Keratinocyte (primary cell): ENCODE measurements around the gene UNC79. TPM values are rescaled to one million over a fixed set of nuclear protein-coding genes. Genes with fewer than 3 reads are reported as not detected.

Experiments
- DNase-seq: peaks from one replicate; pipeline ENCODE4 v3.0.0-alpha.2; 2011; ENCODE audit warnings: low read depth, missing footprints, low spot score
- FAIRE-seq: peaks from 2 replicates; lab custom pipeline; 2011; peaks lifted over from hg19 to GRCh38; lab: Jason Lieb, UNC
- H2AFZ ChIP-seq: 2 replicates; pipeline ENCODE4 v1.6.0; 2012; ENCODE audit warnings: low read length, control low read depth, inconsistent platforms; ENCODE audit not compliant: control insufficient read depth
- H3K27ac ChIP-seq: 2 replicates; pipeline ENCODE4 v1.5.1; 2011; ENCODE audit warnings: low read length; ENCODE audit not compliant: control insufficient read depth, insufficient read depth
- H3K27me3 ChIP-seq: 3 replicates; pipeline ENCODE4 v1.6.0; 2011; ENCODE audit warnings: low read length; ENCODE audit not compliant: control insufficient read depth, insufficient read depth; ENCODE audit errors: extremely low read depth
- H3K36me3 ChIP-seq, 2 experiments: 2 replicates in 1 of 2; 3 replicates in 1 of 2; pipeline ENCODE4 v1.5.1; 2011; ENCODE audit warnings: low read length in 2 of 2, mild to moderate bottlenecking in 1 of 2; ENCODE audit not compliant: control insufficient read depth in 2 of 2, insufficient read depth in 2 of 2; ENCODE audit errors: extremely low read depth in 1 of 2
- H3K4me1 ChIP-seq: 3 replicates; pipeline ENCODE4 v1.5.1; 2011; ENCODE audit warnings: low read length; ENCODE audit not compliant: control insufficient read depth, insufficient read depth; ENCODE audit errors: extremely low read depth
- H3K4me2 ChIP-seq: 3 replicates; pipeline ENCODE4 v1.6.0; 2011; ENCODE audit warnings: low read depth, low read length; ENCODE audit not compliant: control insufficient read depth, insufficient read depth; ENCODE audit errors: extremely low read depth
- H3K4me3 ChIP-seq, 3 experiments: fragments of 200-600 bp in 1 of 3; sonication (generic) in 1 of 3; 2 replicates in 2 of 3; 3 replicates in 1 of 3; pipeline ENCODE4 v1.5.1; 2011 to 2016; ENCODE audit warnings: low read length in 3 of 3, mild to moderate bottlenecking in 3 of 3, control low read depth in 2 of 3, inconsistent platforms in 1 of 3, low read depth in 1 of 3, mixed read lengths in 1 of 3, mixed run types in 1 of 3, moderate library complexity in 1 of 3; ENCODE audit not compliant: control insufficient read depth in 2 of 3, insufficient read depth in 2 of 3; ENCODE audit errors: extremely low read depth in 1 of 3
- H3K79me2 ChIP-seq: 2 replicates; pipeline ENCODE4 v1.6.0; 2012; ENCODE audit warnings: low read length; ENCODE audit not compliant: control insufficient read depth, insufficient read depth
- H3K9ac ChIP-seq: 3 replicates; pipeline ENCODE4 v1.6.0; 2011; ENCODE audit warnings: low read length; ENCODE audit not compliant: control insufficient read depth, insufficient read depth; ENCODE audit errors: extremely low read depth
- H3K9me1 ChIP-seq: 3 replicates; pipeline ENCODE4 v1.6.0; 2011; ENCODE audit warnings: low read length; ENCODE audit not compliant: control insufficient read depth, insufficient read depth; ENCODE audit errors: extremely low read depth
- H3K9me3 ChIP-seq: 2 replicates; pipeline ENCODE4 v1.5.1; 2012; ENCODE audit warnings: low read depth, low read length; ENCODE audit not compliant: control insufficient read depth
- H4K20me1 ChIP-seq: 3 replicates; pipeline ENCODE4 v1.6.0; 2011; ENCODE audit warnings: low read length; ENCODE audit not compliant: control insufficient read depth, insufficient read depth; ENCODE audit errors: extremely low read depth
- EZH2 ChIP-seq: IDR thresholded peaks from one replicate; pipeline ENCODE4 v1.6.1; 2012; ENCODE audit warnings: inconsistent platforms, mild to moderate bottlenecking, low read length, moderate library complexity
- dilution Hi-C: fragments of 300-500 bp; cut with MboI; formaldehyde crosslinking; loops from one replicate; pipeline ENCODE4 v1.7.0; 2020; ENCODE audit warnings: low sequenced_read_pairs; ENCODE audit not compliant: extremely low pct_ligation_motif_present
- polyA plus RNA-seq, 5 experiments: library from polyadenylated mRNA; depleted of rRNA in 3 of 5; stranded (reverse) in 3 of 5; stranded (forward) in 1 of 5; unstranded in 1 of 5; fragments of >200 nt; gene quantifications; 1 replicate in 1 of 5; 2 replicates in 3 of 5; 3 replicates in 1 of 5; pipeline versions ENCODE4 v1.2.1 to v1.2.3, GENCODE V29; 2011 to 2012; ENCODE audit warnings: missing spikeins in 2 of 5, low read depth in 1 of 5, low replicate concordance in 1 of 5
- TF ChIP-seq, protein P1 (sequence below), 3 experiments: IDR thresholded peaks in 1 of 3; conservative IDR thresholded peaks in 1 of 3; optimal IDR thresholded peaks in 1 of 3; 2 replicates in 2 of 3; 3 replicates in 1 of 3; pipeline versions ENCODE3 to v1.5.1; 2011; ENCODE audit warnings: low read length in 3 of 3, mild to moderate bottlenecking in 3 of 3, moderate library complexity in 2 of 3, control low read depth in 1 of 3, inconsistent platforms in 1 of 3; ENCODE audit not compliant: insufficient read depth in 2 of 3; ENCODE audit errors: extremely low read depth in 1 of 3

UNC79 gene
- polyA plus RNA-seq, 1 donor (not counting 4 experiments of a cell fraction or from before 2014, with no cell fraction given), result 0.01 TPM

DNA sequence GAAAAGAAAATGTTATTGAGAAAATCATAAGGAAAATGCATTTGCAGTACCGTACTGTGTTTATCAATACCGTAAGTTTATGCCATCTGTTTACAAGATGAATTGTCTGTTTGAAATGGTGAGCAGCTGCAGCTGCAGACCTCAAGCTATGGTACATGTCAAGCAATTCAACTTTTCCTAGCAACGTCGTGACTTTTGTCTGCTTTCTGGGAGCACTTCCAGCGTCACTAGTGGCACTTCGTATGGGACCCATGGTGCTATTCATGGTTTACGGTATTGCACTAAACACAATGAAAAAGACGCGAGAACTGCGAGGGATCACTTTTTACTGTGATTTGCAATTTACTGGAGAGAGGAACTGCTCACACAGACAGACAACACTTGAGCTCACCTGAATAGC, 160.8 kb downstream of the UNC79 start:
- Histone ChIP-seq H3K9me3 (no peaks in the 10 kb centered on the region), H3K27me3 (no peaks in the 10 kb centered on the region), H2AFZ (no peak overlapping the region), H3K4me3 (no peak overlapping the region), H3K36me3 (no peaks in the 10 kb centered on the region), H3K27ac (no peak overlapping the region), H4K20me1 (no peaks in the 10 kb centered on the region), H3K4me1 (no peaks in the 10 kb centered on the region), H3K4me2 (no peak overlapping the region), H3K9ac (no peak overlapping the region), H3K79me2 (no peaks in the 10 kb centered on the region), H3K9me1 (no peaks in the 10 kb centered on the region)
- FAIRE-seq, result no peak
- TF ChIP-seq, protein P1, sequence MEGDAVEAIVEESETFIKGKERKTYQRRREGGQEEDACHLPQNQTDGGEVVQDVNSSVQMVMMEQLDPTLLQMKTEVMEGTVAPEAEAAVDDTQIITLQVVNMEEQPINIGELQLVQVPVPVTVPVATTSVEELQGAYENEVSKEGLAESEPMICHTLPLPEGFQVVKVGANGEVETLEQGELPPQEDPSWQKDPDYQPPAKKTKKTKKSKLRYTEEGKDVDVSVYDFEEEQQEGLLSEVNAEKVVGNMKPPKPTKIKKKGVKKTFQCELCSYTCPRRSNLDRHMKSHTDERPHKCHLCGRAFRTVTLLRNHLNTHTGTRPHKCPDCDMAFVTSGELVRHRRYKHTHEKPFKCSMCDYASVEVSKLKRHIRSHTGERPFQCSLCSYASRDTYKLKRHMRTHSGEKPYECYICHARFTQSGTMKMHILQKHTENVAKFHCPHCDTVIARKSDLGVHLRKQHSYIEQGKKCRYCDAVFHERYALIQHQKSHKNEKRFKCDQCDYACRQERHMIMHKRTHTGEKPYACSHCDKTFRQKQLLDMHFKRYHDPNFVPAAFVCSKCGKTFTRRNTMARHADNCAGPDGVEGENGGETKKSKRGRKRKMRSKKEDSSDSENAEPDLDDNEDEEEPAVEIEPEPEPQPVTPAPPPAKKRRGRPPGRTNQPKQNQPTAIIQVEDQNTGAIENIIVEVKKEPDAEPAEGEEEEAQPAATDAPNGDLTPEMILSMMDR (optimal IDR thresholded peaks at IDR 0.05 in 1 of 3, IDR thresholded peaks at IDR 0.05 in 1 of 3, conservative IDR thresholded peaks at IDR 0.05 in 1 of 3; ENCODE audit: extremely low read depth in 1 of 3, insufficient read depth in 2 of 3, low read length in 3 of 3), result no peak
- no peak for TF ChIP-seq EZH2
- dilution Hi-C loops, result no loop called here
- no peak for DNase-seq

DNA sequence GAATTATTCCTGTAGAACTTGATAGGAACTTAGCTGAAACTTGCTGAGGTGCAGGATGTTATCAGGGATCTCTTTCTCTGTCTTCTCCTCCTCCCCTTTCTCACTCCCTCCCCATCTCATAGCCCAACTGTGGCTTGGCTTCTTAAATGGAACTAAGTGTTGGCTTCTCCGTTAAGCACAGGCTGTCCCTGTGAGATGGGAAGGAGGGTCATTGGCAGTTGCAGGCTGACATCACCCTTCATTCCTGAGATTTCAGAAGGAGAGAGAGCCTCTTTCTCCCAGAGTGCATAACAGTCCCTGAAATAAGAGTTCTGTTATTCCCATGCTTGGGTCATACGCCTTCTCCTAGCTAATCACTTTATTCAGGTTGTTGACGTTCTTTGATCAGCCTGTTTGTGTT, 162.0 kb downstream of the UNC79 start:
- DNase-seq, result no peak
- Histone ChIP-seq H3K79me2 (no peaks in the 10 kb centered on the region), H3K4me2 (no peak overlapping the region), H3K9me3 (no peaks in the 10 kb centered on the region), H3K27ac (no peak overlapping the region), H4K20me1 (no peaks in the 10 kb centered on the region), H3K27me3 (no peaks in the 10 kb centered on the region), H3K4me1 (no peaks in the 10 kb centered on the region), H3K4me3 (no peak overlapping the region), H3K9me1 (no peaks in the 10 kb centered on the region), H3K9ac (no peak overlapping the region), H3K36me3 (no peaks in the 10 kb centered on the region), H2AFZ (no peak overlapping the region)
- TF ChIP-seq, protein P1 (optimal IDR thresholded peaks at IDR 0.05 in 1 of 3, IDR thresholded peaks at IDR 0.05 in 1 of 3, conservative IDR thresholded peaks at IDR 0.05 in 1 of 3; ENCODE audit: extremely low read depth in 1 of 3, insufficient read depth in 2 of 3, low read length in 3 of 3), result no peak
- no peak for TF ChIP-seq EZH2
- no peak for FAIRE-seq
- dilution Hi-C loops, result no loop called here
